ENCODE measurements around the gene DCST1.

- TF ChIP-seq EZH2phosphoT487 (IDR thresholded peaks at IDR 0.05; ENCODE audit: insufficient read depth, low read depth) (no peak), EZH2 (IDR thresholded peaks at IDR 0.05; ENCODE audit: insufficient read depth, poor library complexity, severe bottlenecking) (no peak)
Measured at GRCh38 chr1:155044812-155045657, 11.4 kb downstream of the DCST1 start.

Data from GM23248 (cell line).